K562 (cell line): Measurements from ENCODE around the gene SOX12. TPM values are rescaled to one million over a fixed set of nuclear protein-coding genes. Genes with fewer than 3 reads are reported as not detected.

Experiments
- ARID2 ChIP-seq: fragments of 450-650 bp; IDR thresholded peaks from 2 replicates; pipeline ENCODE4 v1.6.1; 2017; ENCODE audit warnings: antibody characterized with exemption, mild to moderate bottlenecking
- CSDE1 ChIP-seq, 2 experiments: fragments of 450-650 bp; IDR thresholded peaks; 2 replicates each; pipeline ENCODE4 v1.6.1; 2016; ENCODE audit warnings: mild to moderate bottlenecking in 1 of 2
- E2F1 ChIP-seq: sonication (generic); formaldehyde crosslinking; IDR thresholded peaks from 2 replicates; pipeline ENCODE4 v1.8.1; 2023; ENCODE audit warnings: mild to moderate bottlenecking, missing genetic modification reagents, moderate library complexity
- E2F8 ChIP-seq: fragments of 450-650 bp; IDR thresholded peaks from 2 replicates; pipeline ENCODE4 v1.7.1; 2018; ENCODE audit warnings: mild to moderate bottlenecking, low read depth; ENCODE audit not compliant: partially characterized antibody
- ELF2 ChIP-seq: fragments of 250-450 bp; sonication (Bioruptor Pico); IDR thresholded peaks from 2 replicates; pipeline ENCODE4 v1.5.0; 2021; ENCODE audit warnings: mild to moderate bottlenecking
- EP400 ChIP-seq: fragments of 450-650 bp; IDR thresholded peaks from 2 replicates; pipeline ENCODE4 v1.6.1; 2017; ENCODE audit warnings: antibody characterized with exemption, mild to moderate bottlenecking, moderate library complexity
- GABPB2 ChIP-seq: fragments of 250-450 bp; sonication (Bioruptor Pico); conservative IDR thresholded peaks from 2 replicates; pipeline ENCODE4 v1.5.1; 2021; ENCODE audit warnings: mild to moderate bottlenecking
- HNRNPUL1 ChIP-seq: fragments of 200-400 bp; formaldehyde crosslinking; IDR thresholded peaks from 2 replicates; pipeline ENCODE4 v1.6.1; 2017; ENCODE audit warnings: low read length
- MECOM ChIP-seq: fragments of 250-450 bp; sonication (Bioruptor Pico); IDR thresholded peaks from 2 replicates; pipeline ENCODE4 v1.8.0; 2022; ENCODE audit warnings: inconsistent platforms
- NFIX ChIP-seq: fragments of 250-450 bp; sonication (Bioruptor Pico); IDR thresholded peaks from 2 replicates; pipeline ENCODE4 v1.4.0; 2020; ENCODE audit warnings: low read depth, mild to moderate bottlenecking, moderate library complexity
- NR3C1 ChIP-seq: sonication (generic); formaldehyde crosslinking; IDR thresholded peaks from 2 replicates; pipeline ENCODE4 v1.8.1; 2022; ENCODE audit warnings: missing genetic modification reagents
- NRF1 ChIP-seq, 2 experiments: fragments of 450-650 bp; IDR thresholded peaks in 1 of 2; conservative IDR thresholded peaks in 1 of 2; 2 replicates each; pipeline ENCODE4 v1.6.1; 2014; ENCODE audit warnings: mild to moderate bottlenecking in 2 of 2
- OTX1 ChIP-seq: fragments of 450-650 bp; formaldehyde crosslinking; IDR thresholded peaks from 2 replicates; pipeline ENCODE4 v1.4.0; 2022; ENCODE audit warnings: mild to moderate bottlenecking
- PHTF2 ChIP-seq: fragments of 250-450 bp; sonication (Bioruptor Pico); IDR thresholded peaks from 2 replicates; pipeline ENCODE4 v1.5.0; 2021; ENCODE audit warnings: mild to moderate bottlenecking
- POLR2G ChIP-seq: fragments of 200-400 bp; formaldehyde crosslinking; IDR thresholded peaks from 2 replicates; pipeline ENCODE4 v1.6.1; 2017; ENCODE audit warnings: low read depth, mild to moderate bottlenecking, antibody characterized with exemption, low read length, moderate library complexity
- RCOR1 ChIP-seq, 2 experiments: IDR thresholded peaks; 2 replicates each; pipeline ENCODE4 v1.6.1; 2012; ENCODE audit warnings: low read depth in 2 of 2, low read length in 2 of 2, borderline replicate concordance in 1 of 2, improper control_type of control experiment in 1 of 2
- RFX7 ChIP-seq: fragments of 250-450 bp; sonication (Bioruptor Pico); IDR thresholded peaks from 2 replicates; pipeline ENCODE4 v1.5.1; 2021; ENCODE audit warnings: mild to moderate bottlenecking
- SMC3 ChIP-seq: conservative IDR thresholded peaks from 2 replicates; pipeline ENCODE4 v1.6.1; 2011; ENCODE audit warnings: low read depth, low read length, improper control_type of control experiment; ENCODE audit not compliant: insufficient read depth
- SPI1 ChIP-seq: IDR thresholded peaks from 2 replicates; pipeline ENCODE4 v1.6.1; 2011; ENCODE audit warnings: low read depth, low read length, control low read depth, borderline replicate concordance
- SRF ChIP-seq, 2 experiments: fragments of 250-450, 450-650 bp in 1 of 2; sonication (Bioruptor Pico) in 1 of 2; sonication (generic) in 1 of 2; formaldehyde crosslinking; IDR thresholded peaks; 2 replicates each; pipeline versions ENCODE4 v1.5.0 to v1.5.1; 2020 to 2022; ENCODE audit warnings: mild to moderate bottlenecking in 1 of 2, missing genetic modification reagents in 1 of 2
- TARDBP ChIP-seq: fragments of 450-650 bp; IDR thresholded peaks from 2 replicates; pipeline ENCODE4 v1.6.1; 2016
- TCF7L2 ChIP-seq: fragments of 150-350 bp; IDR thresholded peaks from 2 replicates; pipeline ENCODE4 v1.6.1; 2016; ENCODE audit warnings: low read depth, mild to moderate bottlenecking, low read length, moderate library complexity
- U2AF1 ChIP-seq: fragments of 200-400 bp; formaldehyde crosslinking; optimal IDR thresholded peaks from 2 replicates; pipeline ENCODE3; 2017; ENCODE audit warnings: mild to moderate bottlenecking, low read depth, low read length, moderate library complexity
- ZKSCAN3 ChIP-seq: fragments of 250-450 bp; sonication (Bioruptor Pico); IDR thresholded peaks from 2 replicates; pipeline ENCODE4 v1.4.0; 2020
- ZNF583 ChIP-seq: fragments of 250-450 bp; sonication (Bioruptor Pico); IDR thresholded peaks from 2 replicates; pipeline ENCODE4 v1.4.0; 2020
- polyA plus RNA-seq, 8 experiments: library from polyadenylated mRNA; depleted of rRNA in 4 of 8; stranded (reverse) in 5 of 8; unstranded in 3 of 8; fragments of >200 nt; fragmentation: Nextera tagmentation in 2 of 8; fragmentation: Illumina TruSeq in 1 of 8; extraction: Ambion mirVana in 2 of 8; extraction: Trizol in 1 of 8; gene quantifications; 2 replicates each; pipeline versions ENCODE4 v1.2.1 to v1.2.3, GENCODE V29; 2011 to 2014; ENCODE audit warnings: inconsistent platforms in 1 of 8, missing spikeins in 1 of 8
- total RNA-seq, 7 experiments: library from RNA; depleted of rRNA in 6 of 7; stranded (reverse); fragments of >200 nt in 6 of 7; fragmentation: Illumina TruSeq in 2 of 7; extraction: Trizol in 2 of 7; gene quantifications; 2 replicates each; pipeline versions ENCODE4 v1.2.1 to v1.2.3, GENCODE V29; 2011 to 2021; ENCODE audit warnings: low replicate concordance in 1 of 7
- TF ChIP-seq, protein P1 (sequence below), 2 experiments: fragments of 450-650 bp; conservative IDR thresholded peaks; 2 replicates each; pipeline ENCODE4 v1.6.1; 2017; ENCODE audit warnings: mild to moderate bottlenecking in 2 of 2, moderate library complexity in 2 of 2

The SOX12 gene
- total and polyA plus RNA-seq, 9 of the 15 experiments (the other 6 are each of a cell fraction or from before 2014, with no cell fraction given) = 0.42 to 26.3 (median 2.6) TPM

- TF ChIP-seq ARID2 (no peak), GABPB2 (no peak), E2F8 (no peak), NFIX (CRISPR knock-in tag) (no peak), MECOM (CRISPR knock-in tag) (no peak), ZKSCAN3 (CRISPR knock-in tag) (no peak), POLR2G (peak; percentile 41; the same call in 1 of the 2 replicates), HNRNPUL1 (no peak), SRF (CRISPR knock-in tag; IDR thresholded peaks at IDR 0.05) (no peak), EP400 (peak; percentile 45; the same call in 1 of the 2 replicates), NR3C1 (CRISPR knock-in tag) (no peak), E2F1 (CRISPR knock-in tag) (0 out of 2 replicates have a peak, but pooled peaks have one; percentile 43), ELF2 (CRISPR knock-in tag) (no peak), RCOR1 (IDR thresholded peaks at IDR 0.05; ENCODE audit: borderline replicate concordance in 1 of 2, low read depth in 2 of 2, low read length in 2 of 2) (no peak), NRF1 (conservative IDR thresholded peaks at IDR 0.05 in 1 of 2, IDR thresholded peaks at IDR 0.05 in 1 of 2) (peak; percentile 79 to 81), ZNF583 (no peak), PHTF2 (CRISPR knock-in tag) (no peak), OTX1 (CRISPR knock-in tag) (no peak), U2AF1 (no peak), RFX7 (CRISPR knock-in tag) (no peak), SMC3 (no peak), CSDE1 (IDR thresholded peaks at IDR 0.05) (no peak), SPI1 (no peak), TARDBP (no peak), TCF7L2 (no peak)
- TF ChIP-seq, protein P1, sequence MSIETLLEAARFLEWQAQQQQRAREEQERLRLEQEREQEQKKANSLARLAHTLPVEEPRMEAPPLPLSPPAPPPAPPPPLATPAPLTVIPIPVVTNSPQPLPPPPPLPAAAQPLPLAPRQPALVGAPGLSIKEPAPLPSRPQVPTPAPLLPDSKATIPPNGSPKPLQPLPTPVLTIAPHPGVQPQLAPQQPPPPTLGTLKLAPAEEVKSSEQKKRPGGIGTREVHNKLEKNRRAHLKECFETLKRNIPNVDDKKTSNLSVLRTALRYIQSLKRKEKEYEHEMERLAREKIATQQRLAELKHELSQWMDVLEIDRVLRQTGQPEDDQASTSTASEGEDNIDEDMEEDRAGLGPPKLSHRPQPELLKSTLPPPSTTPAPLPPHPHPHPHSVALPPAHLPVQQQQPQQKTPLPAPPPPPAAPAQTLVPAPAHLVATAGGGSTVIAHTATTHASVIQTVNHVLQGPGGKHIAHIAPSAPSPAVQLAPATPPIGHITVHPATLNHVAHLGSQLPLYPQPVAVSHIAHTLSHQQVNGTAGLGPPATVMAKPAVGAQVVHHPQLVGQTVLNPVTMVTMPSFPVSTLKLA (conservative IDR thresholded peaks at IDR 0.05) = peak; percentile 43 to 72; a peak in 3 of 4 replicates
These were observed 35.1 kb upstream of the SOX12 start, which contains the start of gene C20orf96 (continued) for GRCh38 chr20:290084-290831.
